Thymus (tissue), 11 donors: ENCODE data around the gene MAP3K7CL. TPM values are rescaled to one million over a fixed set of nuclear protein-coding genes. Genes with fewer than 3 reads are reported as not detected.

Source experiments
- DNase-seq, 9 donors: peaks; one replicate each; pipeline ENCODE4 v3.0.0-alpha.2; 2013; ENCODE audit warnings: low spot score in 9 of 9, low read depth in 6 of 9, missing footprints in 1 of 9
- H3K27ac ChIP-seq, 2 donors: one replicate each; pipeline ENCODE4 v1.5.1; 2013; ENCODE audit warnings: control low read depth in 1 of 2, low read depth in 1 of 2, low read length in 1 of 2, mild to moderate bottlenecking in 1 of 2, moderate library complexity in 1 of 2
- H3K27me3 ChIP-seq, 2 donors: one replicate each; pipeline ENCODE4 v1.5.1; 2013; ENCODE audit warnings: low read length in 1 of 2; ENCODE audit not compliant: control insufficient read depth in 2 of 2, insufficient read depth in 1 of 2
- H3K36me3 ChIP-seq, 2 donors: one replicate each; pipeline ENCODE4 v1.5.1; 2013; ENCODE audit warnings: low read length in 1 of 2, mild to moderate bottlenecking in 1 of 2, moderate library complexity in 1 of 2; ENCODE audit not compliant: control insufficient read depth in 2 of 2, insufficient read depth in 2 of 2
- H3K4me1 ChIP-seq, 2 donors: one replicate each; pipeline ENCODE4 v1.5.1; 2013; ENCODE audit warnings: low read length in 2 of 2; ENCODE audit not compliant: control insufficient read depth in 2 of 2, insufficient read depth in 2 of 2
- H3K4me3 ChIP-seq, 2 donors: one replicate each; pipeline ENCODE4 v1.5.1; 2013; ENCODE audit warnings: low read length in 2 of 2, control low read depth in 1 of 2, mild to moderate bottlenecking in 1 of 2
- H3K9me3 ChIP-seq, 2 donors: one replicate each; pipeline ENCODE4 v1.5.1; 2013; ENCODE audit warnings: low read length in 1 of 2, mild to moderate bottlenecking in 1 of 2; ENCODE audit not compliant: control insufficient read depth in 2 of 2, insufficient read depth in 1 of 2
- WGBS: extraction: QIAGEN DNeasy Blood & Tissue Kit; methylation state at CpG from one replicate; pipeline ENCODE4 v1.1.7; 2013; 5-methylcytosine and 5-hydroxymethylcytosine counted together
- polyA plus RNA-seq: library from polyadenylated mRNA; stranded (reverse); fragments of 200-250 nt; gene quantifications from one replicate; pipeline ENCODE4 v1.2.3, GENCODE V29; 2013
- total RNA-seq: library from RNA; stranded (reverse); fragments of 120-200 nt; gene quantifications from one replicate; pipeline ENCODE4 v1.2.4, GENCODE V29; 2013
- donor health status: healthy.

MAP3K7CL gene
- total and polyA plus RNA-seq, 2 donors, result 1.7 to 14.2 TPM

DNA sequence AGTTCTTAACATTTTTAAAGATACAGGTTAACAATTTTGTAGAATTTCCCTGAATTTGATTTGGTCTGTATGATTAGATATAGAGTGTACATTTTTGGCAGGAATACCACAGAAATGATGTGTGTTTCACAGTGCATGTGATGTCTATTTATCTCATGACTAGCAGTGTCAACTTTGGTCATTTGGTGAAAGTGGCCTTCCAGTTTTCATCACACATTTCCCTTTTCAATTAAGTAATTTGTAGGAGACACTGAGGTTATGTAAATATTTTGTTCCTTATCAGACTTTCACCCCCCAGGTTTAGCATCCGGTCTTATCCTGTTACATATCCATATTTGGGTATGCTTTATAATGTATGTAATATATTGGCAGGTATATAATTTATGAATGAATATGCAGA lies 41.8 kb downstream of the MAP3K7CL start:
- WGBS, result 95% methylated on average over 1 of the region's 1 CpG

DNA sequence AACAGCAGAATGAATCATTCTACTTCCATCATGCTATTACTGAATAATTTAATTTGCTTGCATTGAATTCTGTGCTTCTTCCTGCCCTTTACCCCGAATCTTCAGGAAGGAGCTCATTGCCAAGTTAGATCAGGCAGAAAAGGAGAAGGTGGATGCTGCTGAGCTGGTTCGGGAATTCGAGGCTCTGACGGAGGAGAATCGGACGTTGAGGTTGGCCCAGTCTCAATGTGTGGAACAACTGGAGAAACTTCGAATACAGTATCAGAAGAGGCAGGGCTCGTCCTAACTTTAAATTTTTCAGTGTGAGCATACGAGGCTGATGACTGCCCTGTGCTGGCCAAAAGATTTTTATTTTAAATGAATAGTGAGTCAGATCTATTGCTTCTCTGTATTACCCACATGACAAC lies 44.2 kb downstream of the MAP3K7CL start:
- H3K4me3 ChIP-seq, result no peak overlapping the region
- WGBS, result 96% methylated on average over 9 of the region's 9 CpGs
- H3K4me1 ChIP-seq, result no peaks in the 10 kb centered on the region
- H3K9me3 ChIP-seq, result no peaks in the 10 kb centered on the region
- no peaks in the 10 kb centered on the region for H3K27me3 ChIP-seq
- H3K27ac ChIP-seq, result no peak overlapping the region
- H3K36me3 ChIP-seq, result no peaks in the 10 kb centered on the region
- DNase-seq, result no peak

More for the DNA sequence above, 41.8 kb downstream of the MAP3K7CL start:
- Histone ChIP-seq H3K27ac (no peak overlapping the region), H3K4me1 (no peaks in the 10 kb centered on the region), H3K9me3 (no peaks in the 10 kb centered on the region), H3K27me3 (no peaks in the 10 kb centered on the region), H3K36me3 (no peaks in the 10 kb centered on the region), H3K4me3 (no peak overlapping the region)
- no peak for DNase-seq

DNA sequence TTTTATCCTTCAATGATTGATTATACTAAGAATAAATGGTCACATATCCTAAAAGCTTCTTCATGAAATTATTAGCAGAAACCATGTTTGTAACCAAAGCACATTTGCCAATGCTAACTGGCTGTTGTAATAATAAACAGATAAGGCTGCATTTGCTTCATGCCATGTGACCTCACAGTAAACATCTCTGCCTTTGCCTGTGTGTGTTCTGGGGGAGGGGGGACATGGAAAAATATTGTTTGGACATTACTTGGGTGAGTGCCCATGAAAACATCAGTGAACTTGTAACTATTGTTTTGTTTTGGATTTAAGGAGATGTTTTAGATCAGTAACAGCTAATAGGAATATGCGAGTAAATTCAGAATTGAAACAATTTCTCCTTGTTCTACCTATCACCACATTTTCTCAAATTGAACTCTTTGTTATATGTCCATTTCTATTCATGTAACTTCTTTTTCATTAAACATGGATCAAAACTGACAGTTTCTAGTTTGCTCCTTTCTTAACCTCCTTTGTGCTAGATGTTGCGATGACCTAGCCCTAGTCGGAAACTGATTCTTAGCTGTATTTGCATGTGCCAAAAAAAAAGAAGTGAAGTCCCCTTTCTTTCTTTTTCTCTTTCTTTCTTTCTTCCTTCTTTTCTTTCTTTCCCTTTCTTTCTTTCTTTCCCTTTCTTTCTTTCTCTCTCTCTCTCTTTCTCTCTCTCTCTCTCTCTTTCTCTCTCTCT lies 45.1 kb downstream of the MAP3K7CL start:
- H3K36me3 ChIP-seq, result no peaks in the 10 kb centered on the region
- no peaks in the 10 kb centered on the region for H3K4me1 ChIP-seq
- H3K4me3 ChIP-seq, result no peak overlapping the region
- no peak for DNase-seq
- no peaks in the 10 kb centered on the region for H3K27me3 ChIP-seq
- WGBS, result 97% methylated on average over 3 of the region's 3 CpGs
- no peaks in the 10 kb centered on the region for H3K9me3 ChIP-seq
- no peak overlapping the region for H3K27ac ChIP-seq

DNA sequence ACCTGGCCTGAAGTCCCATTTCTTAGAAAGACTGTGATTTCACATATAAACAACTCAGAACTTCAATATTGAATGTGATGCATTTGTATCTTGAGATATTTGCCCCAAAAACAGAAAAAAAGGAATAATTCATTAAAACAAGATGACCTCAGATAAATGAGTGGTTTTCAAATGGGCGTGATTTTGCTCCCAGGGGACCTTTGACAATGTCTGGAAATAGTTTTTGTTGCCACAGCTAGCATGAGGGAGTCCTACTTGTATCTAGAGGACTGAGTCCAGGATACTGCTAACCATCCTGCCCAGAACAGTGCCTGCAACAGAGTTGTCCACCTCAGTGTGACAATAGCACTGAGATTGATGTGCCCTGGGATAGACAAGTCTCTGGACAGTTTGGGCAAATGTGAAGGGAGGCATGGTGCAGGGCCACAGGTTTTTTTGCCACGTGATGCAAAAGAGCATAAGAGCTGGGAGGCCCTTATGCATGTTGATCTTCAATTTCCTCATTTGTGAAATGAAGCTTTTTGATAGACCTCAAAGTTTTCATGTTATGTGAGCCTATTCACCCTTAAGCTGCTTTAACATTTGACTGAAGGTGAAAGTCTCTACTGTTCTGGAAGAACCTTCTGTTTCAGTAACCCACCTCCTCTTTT lies 46.2 kb downstream of the MAP3K7CL start:
- no peak for DNase-seq
- H3K4me1 ChIP-seq, result no peaks in the 10 kb centered on the region
- 69% methylated on average over 2 of the region's 2 CpGs for WGBS
- H3K27me3 ChIP-seq, result no peaks in the 10 kb centered on the region
- no peak overlapping the region for H3K4me3 ChIP-seq
- H3K9me3 ChIP-seq, result no peaks in the 10 kb centered on the region
- no peaks in the 10 kb centered on the region for H3K36me3 ChIP-seq
- no peak overlapping the region for H3K27ac ChIP-seq

DNA sequence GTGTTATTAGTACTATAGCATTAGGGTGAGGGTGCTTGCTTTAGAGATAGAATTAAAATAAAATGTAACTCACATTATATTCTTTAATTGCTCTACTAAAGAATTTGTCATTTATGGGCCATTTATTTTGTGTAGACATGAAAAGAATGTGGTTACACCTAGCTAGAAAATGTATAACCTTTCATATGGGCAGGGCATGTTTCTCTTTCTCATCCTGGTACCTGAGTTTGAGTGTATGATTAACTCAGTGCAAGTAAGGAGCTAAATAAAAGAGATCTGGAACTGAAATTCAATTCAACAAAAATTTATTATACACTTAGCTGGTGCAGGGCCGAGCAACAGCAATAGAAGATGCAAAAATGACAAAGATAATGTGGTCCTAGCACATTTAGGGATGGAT lies 47.4 kb downstream of the MAP3K7CL start:
- Histone ChIP-seq H3K4me1 (no peaks in the 10 kb centered on the region), H3K9me3 (no peaks in the 10 kb centered on the region), H3K36me3 (no peaks in the 10 kb centered on the region), H3K27me3 (no peaks in the 10 kb centered on the region), H3K4me3 (no peak overlapping the region), H3K27ac (no peak overlapping the region)
- WGBS, result 97% methylated on average over 1 of the region's 1 CpG
- no peak for DNase-seq

DNA sequence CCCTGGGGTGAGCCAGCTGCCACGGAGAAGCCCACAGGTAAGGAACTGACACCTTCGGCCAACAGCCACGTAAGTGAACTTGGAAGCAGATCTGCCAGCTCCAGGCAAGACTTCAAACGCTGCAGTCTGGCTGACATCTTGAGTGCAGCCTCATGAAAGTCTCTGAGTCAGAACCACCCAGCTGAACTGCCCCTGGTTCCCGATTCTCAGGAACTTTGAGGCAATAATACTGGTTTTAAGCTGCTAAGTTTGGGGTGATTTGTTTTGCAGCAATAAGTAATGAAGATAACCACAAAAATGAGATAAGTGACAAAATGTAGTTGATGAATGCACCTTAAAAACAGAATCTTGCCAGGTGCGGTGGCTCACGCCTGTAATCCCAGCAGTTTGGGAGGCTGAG lies 48.5 kb downstream of the MAP3K7CL start:
- no peaks in the 10 kb centered on the region for H3K36me3 ChIP-seq
- WGBS, result 90% methylated on average over 7 of the region's 7 CpGs
- no peaks in the 10 kb centered on the region for H3K9me3 ChIP-seq
- H3K4me1 ChIP-seq, result no peaks in the 10 kb centered on the region
- no peak overlapping the region for H3K4me3 ChIP-seq
- H3K27ac ChIP-seq, result no peak overlapping the region
- DNase-seq, result no peak
- no peaks in the 10 kb centered on the region for H3K27me3 ChIP-seq

DNA sequence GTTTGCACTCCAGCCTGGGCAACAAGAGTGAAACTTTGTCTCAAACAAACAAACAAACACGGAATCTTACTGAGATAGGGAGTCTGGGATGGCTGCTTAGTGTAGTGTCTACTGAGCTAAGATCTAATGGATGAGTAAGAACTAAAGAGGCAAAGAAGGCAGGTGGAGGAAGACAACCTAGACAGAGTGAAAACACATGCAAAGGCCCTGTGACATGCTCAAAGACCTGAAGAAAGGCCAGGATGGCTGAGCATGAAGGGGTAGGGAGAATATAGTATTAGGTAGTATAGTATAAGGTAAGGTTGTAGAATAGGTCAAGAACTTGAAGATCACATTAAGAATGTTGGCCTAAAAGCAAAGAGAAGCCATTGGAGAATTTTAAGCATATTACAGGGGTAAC lies 49.1 kb downstream of the MAP3K7CL start:
- Histone ChIP-seq H3K4me1 (no peaks in the 10 kb centered on the region), H3K4me3 (no peak overlapping the region), H3K27me3 (no peaks in the 10 kb centered on the region), H3K27ac (no peak overlapping the region), H3K9me3 (no peaks in the 10 kb centered on the region), H3K36me3 (no peaks in the 10 kb centered on the region)
- WGBS, result 94% methylated on average over 1 of the region's 1 CpG
- DNase-seq, result no peak

DNA sequence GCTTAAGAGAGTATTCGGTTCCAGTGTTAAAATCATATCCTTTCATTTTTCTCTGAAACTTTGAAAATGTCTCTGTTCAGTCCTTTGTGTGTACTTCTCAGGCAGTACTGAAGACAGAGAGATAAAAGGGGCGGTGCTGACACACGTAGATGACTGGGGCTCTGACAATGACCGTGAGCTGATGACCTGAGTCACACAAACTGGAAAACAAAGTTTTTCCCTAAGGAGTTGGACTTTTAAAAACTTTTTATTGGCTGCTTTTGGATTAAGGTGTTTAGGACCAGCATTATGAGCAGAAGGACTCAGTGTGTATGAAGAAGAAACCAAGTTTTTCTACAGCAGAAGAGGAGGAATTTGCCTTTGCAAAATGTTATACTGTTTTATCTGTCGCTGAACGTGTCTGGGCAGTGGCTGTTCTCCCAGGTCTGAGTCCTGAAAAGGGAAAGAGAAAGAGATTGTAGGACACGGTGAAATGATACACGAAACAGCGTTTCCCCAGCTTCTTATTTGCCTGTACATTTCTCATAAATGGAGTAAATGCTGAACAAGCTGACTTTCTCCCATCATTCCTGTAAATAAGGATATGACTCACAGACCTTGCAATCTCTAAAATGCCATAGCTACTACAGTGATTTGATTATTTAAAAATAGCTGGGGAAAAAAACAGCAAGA lies 51.5 kb downstream of the MAP3K7CL start:
- peak overlapping the region; percentile 22 to 53 for H3K27ac ChIP-seq
- H3K9me3 ChIP-seq, result no peaks in the 10 kb centered on the region
- no peaks in the 10 kb centered on the region for H3K27me3 ChIP-seq
- H3K36me3 ChIP-seq, result no peaks in the 10 kb centered on the region
- DNase-seq, result no peak
- no peaks in the 10 kb centered on the region for H3K4me1 ChIP-seq
- WGBS, result 82% methylated on average over 9 of the region's 9 CpGs
- no peak overlapping the region for H3K4me3 ChIP-seq

DNA sequence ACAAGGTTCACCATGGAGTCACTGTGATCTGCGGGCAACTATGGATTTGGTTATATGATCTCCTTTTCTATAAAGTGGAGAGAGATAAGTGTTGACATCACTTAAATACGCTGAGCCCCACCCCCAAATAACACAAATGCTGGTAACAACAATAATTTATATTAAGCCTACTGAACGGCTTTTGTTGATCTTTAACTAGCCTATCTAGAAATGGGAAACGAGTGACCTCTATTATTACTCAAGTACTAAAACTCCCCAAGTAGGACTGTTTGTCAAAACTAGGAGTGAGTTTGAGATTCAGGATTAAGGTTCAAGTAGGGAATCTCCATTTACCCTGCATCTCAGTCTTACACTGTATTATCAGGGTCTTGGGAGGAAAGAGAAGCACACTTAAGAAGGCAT lies 52.2 kb downstream of the MAP3K7CL start:
- Histone ChIP-seq H3K4me3 (no peak overlapping the region), H3K4me1 (no peaks in the 10 kb centered on the region), H3K36me3 (no peaks in the 10 kb centered on the region), H3K27ac (peak overlapping the region; percentile 22 to 57), H3K9me3 (no peaks in the 10 kb centered on the region), H3K27me3 (no peaks in the 10 kb centered on the region)
- 97% methylated on average over 4 of the region's 4 CpGs for WGBS
- no peak for DNase-seq
